Ascending aorta (tissue), 2 donors: ENCODE results near the gene SACS. TPM values are rescaled to one million over a fixed set of nuclear protein-coding genes. Genes with fewer than 3 reads are reported as not detected.
"Not testable (repeated sequence)": the region's sequence is repeated elsewhere in the genome, so short reads cannot be mapped to it uniquely, and the experiment has no call there.

Experiments
- DNase-seq, 2 donors: peaks; one replicate each; pipeline ENCODE4 v3.0.0-alpha.2; 2019; ENCODE audit warnings: low spot score in 2 of 2
- H3K27ac ChIP-seq, 2 donors: fragments of 200-600 bp; sonication (generic); one replicate each; pipeline ENCODE4 v1.5.1; 2016 to 2017; ENCODE audit warnings: mild to moderate bottlenecking in 1 of 2
- H3K27me3 ChIP-seq: fragments of 200-600 bp; sonication (generic); one replicate; pipeline ENCODE4 v1.5.1; 2017
- H3K36me3 ChIP-seq, 2 donors: fragments of 200-600 bp; sonication (generic); one replicate each; pipeline ENCODE4 v1.5.1; 2016
- H3K4me1 ChIP-seq, 2 donors: fragments of 200-600 bp; sonication (generic); one replicate each; pipeline ENCODE4 v1.5.1; 2016 to 2017; ENCODE audit warnings: mild to moderate bottlenecking in 1 of 2
- H3K4me3 ChIP-seq, 2 donors: fragments of 200-600 bp; sonication (generic); one replicate each; pipeline ENCODE4 v1.5.1; 2016 to 2017; ENCODE audit warnings: mild to moderate bottlenecking in 1 of 2
- H3K9me3 ChIP-seq, 2 donors: fragments of 200-600 bp; sonication (generic); one replicate each; pipeline ENCODE4 v1.5.1; 2016
- CTCF ChIP-seq, 3 experiments: fragments of 200-600 bp in 2 of 3; fragments of 450-650 bp in 1 of 3; sonication (generic) in 2 of 3; IDR thresholded peaks; one replicate each; pipeline ENCODE4 v1.5.1; 2016 to 2019; ENCODE audit warnings: antibody characterized with exemption in 3 of 3, mild to moderate bottlenecking in 1 of 3, moderate library complexity in 1 of 3
- intact Hi-C: fragments of 100-400 bp; cut with DNase I; formaldehyde crosslinking; loops from one replicate; pipeline ENCODE4 v1.15.1; 2023
- total RNA-seq: library from RNA; depleted of rRNA; stranded (reverse); fragments of >200 nt; gene quantifications from one replicate; pipeline ENCODE4 v1.1.0, GENCODE V29; 2016

The SACS gene
- total RNA-seq, 1 donor from 2014 or later, result 13.1 TPM

- intact Hi-C loops, result no loop called here
- H3K27ac ChIP-seq, result no peak overlapping the region
- H3K4me1 ChIP-seq, result no peaks in the 10 kb centered on the region
- no peak for DNase-seq
- H3K36me3 ChIP-seq, result no peaks in the 10 kb centered on the region
- H3K27me3 ChIP-seq, result no peaks in the 10 kb centered on the region
- TF ChIP-seq CTCF (IDR thresholded peaks at IDR 0.05), result no peak
- no peaks in the 10 kb centered on the region for H3K9me3 ChIP-seq
- H3K4me3 ChIP-seq, result no peak overlapping the region
Observed at GRCh38 chr13:23408026-23408425, 25.5 kb downstream of the SACS start.

- intact Hi-C loops, H3K4me3 ChIP-seq, H3K4me1 ChIP-seq, DNase-seq, H3K36me3 ChIP-seq, H3K9me3 ChIP-seq, H3K27me3 ChIP-seq, H3K27ac ChIP-seq: not testable (repeated sequence)
Observed at GRCh38 chr13:23401156-23401555, 32.3 kb downstream of the SACS start.

GRCh38 chr13:23399347-23399746 is 34.2 kb downstream of the SACS start:
- H3K27me3 ChIP-seq, result no peaks in the 10 kb centered on the region
- H3K9me3 ChIP-seq, result no peaks in the 10 kb centered on the region
- no peak overlapping the region for H3K27ac ChIP-seq
- no peaks in the 10 kb centered on the region for H3K4me1 ChIP-seq
- H3K36me3 ChIP-seq, result no peaks in the 10 kb centered on the region
- no peak for DNase-seq
- intact Hi-C loops, result no loop called here
- TF ChIP-seq CTCF (IDR thresholded peaks at IDR 0.05), result no peak
- no peak overlapping the region for H3K4me3 ChIP-seq

- Histone ChIP-seq H3K4me1 (peaks cover 0 to under 1% of the 10 kb centered on the region in 2 donors), H3K4me3 (no peak overlapping the region), H3K27me3 (no peaks in the 10 kb centered on the region), H3K27ac (no peak overlapping the region), H3K9me3 (no peaks in the 10 kb centered on the region), H3K36me3 (no peaks in the 10 kb centered on the region)
- no peak for TF ChIP-seq CTCF (IDR thresholded peaks at IDR 0.05)
- DNase-seq, result no peak
- intact Hi-C loops, result no loop called here
Observed at GRCh38 chr13:23394821-23395220, 38.7 kb downstream of the SACS start.

- intact Hi-C loops, result no loop called here
- Histone ChIP-seq H3K36me3 (no peaks in the 10 kb centered on the region), H3K4me3 (no peak overlapping the region), H3K9me3 (no peaks in the 10 kb centered on the region), H3K4me1 (peaks cover 0 to 4% of the 10 kb centered on the region in 2 donors), H3K27ac (no peak overlapping the region), H3K27me3 (no peaks in the 10 kb centered on the region)
- no peak for DNase-seq
- TF ChIP-seq CTCF (IDR thresholded peaks at IDR 0.05), result no peak
Observed at GRCh38 chr13:23392925-23393645, 40.4 kb downstream of the SACS start.

GRCh38 chr13:23392313-23392712 is 41.2 kb downstream of the SACS start:
- H3K4me3 ChIP-seq, result no peak overlapping the region

More at GRCh38 chr13:23392313-23392712, 41.2 kb downstream of the SACS start:
- DNase-seq, result no peak
- no peak overlapping the region for H3K27ac ChIP-seq
- no peaks in the 10 kb centered on the region for H3K36me3 ChIP-seq
- H3K4me1 ChIP-seq, result peaks cover 0 to 4% of the 10 kb centered on the region in 2 donors
- no peaks in the 10 kb centered on the region for H3K27me3 ChIP-seq
- TF ChIP-seq CTCF (IDR thresholded peaks at IDR 0.05), result no peak
- H3K9me3 ChIP-seq, result no peaks in the 10 kb centered on the region
- intact Hi-C loops, result no loop called here
